HG03108 (cell line): Measurements from ENCODE around the gene EIF3D.

Source experiments
- ATAC-seq: cut with Tn5 transposase; IDR thresholded peaks from one replicate; pipeline ENCODE4 v1.9.1; 2021; ENCODE audit warnings: moderate library complexity; ENCODE audit not compliant: unreplicated experiment

The EIF3D gene

DNA sequence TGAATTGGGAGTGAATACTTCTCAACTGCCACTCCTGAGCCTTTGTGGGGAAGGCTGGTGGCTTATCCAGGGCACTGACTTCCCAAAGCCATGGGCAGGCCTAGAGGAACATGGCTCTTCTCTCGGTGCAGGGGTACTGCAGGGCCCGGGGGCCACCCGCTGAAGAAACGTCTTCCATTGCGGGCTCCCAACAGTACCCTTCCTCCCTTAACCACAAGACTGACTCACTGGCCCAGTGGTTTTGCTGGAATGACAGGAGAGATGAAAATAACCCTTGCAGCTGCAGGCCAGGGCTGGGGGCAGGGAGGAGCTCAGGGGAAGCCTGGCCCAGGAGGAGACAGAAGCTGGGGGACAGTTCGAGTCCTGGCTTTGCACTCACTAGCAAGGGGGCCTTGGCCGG lies 61.0 kb downstream of the EIF3D start:
- ATAC-seq, result no peak

GRCh38 chr22:36467042-36467810 lies 61.7 kb downstream of the EIF3D start:
- no peak for ATAC-seq

DNA sequence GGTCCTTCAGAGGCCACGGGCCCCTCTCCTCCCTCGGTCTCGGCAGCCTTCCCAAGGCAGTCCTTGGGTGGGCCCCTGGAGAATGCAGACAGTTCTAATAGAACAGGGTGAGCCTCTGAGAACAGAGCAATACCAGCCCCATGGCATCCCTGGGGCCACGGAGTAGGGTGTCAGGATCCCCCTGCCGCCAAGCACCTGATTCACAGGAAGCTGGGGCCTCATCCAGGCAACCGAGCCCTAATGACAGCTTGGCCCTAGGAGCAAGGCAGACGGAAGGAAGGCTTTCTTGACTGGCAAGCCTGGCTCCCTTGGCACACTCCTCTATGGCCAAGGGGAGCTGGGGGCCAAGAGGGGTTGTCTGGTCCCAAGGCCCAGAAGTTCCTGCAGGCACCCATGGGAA lies 62.7 kb downstream of the EIF3D start:
- ATAC-seq, result no peak

DNA sequence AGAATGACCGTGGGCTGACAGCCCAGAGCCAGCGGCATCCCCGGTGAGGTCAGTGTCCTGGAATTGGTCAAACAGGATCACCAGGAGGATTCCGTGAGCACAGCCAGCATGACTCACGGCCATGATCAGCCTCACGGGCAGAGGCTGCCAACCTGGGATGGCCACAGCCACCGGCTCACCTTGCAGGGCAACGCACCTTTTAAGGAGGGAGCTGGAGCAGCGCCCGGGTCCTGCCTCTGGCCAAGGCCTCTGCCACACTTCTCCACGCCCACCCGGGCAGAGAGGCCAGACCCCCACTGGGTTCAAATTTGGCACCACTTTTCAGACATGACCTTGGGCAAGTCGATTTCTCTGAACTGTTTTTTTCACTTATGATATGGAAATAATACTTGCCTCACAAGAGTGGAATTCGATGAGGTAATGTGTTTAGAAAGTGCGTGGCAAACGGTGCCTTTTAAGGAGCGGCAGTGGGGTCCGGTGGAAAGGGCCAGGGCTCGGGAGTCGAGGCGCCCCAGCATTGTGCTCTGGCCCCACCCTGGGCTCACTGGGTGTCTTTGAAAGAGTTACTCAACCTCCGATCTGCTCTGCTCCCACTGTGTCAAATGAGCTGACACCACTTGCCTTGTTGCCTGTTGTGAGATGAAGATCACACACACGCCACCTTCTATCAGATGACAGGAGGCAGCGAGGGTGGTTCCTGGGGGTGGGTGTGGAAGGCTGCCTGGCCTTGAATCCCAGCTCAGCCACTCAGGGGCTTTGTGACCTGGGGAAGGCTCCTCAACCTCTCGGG lies 63.5 kb downstream of the EIF3D start:
- no peak for ATAC-seq

DNA sequence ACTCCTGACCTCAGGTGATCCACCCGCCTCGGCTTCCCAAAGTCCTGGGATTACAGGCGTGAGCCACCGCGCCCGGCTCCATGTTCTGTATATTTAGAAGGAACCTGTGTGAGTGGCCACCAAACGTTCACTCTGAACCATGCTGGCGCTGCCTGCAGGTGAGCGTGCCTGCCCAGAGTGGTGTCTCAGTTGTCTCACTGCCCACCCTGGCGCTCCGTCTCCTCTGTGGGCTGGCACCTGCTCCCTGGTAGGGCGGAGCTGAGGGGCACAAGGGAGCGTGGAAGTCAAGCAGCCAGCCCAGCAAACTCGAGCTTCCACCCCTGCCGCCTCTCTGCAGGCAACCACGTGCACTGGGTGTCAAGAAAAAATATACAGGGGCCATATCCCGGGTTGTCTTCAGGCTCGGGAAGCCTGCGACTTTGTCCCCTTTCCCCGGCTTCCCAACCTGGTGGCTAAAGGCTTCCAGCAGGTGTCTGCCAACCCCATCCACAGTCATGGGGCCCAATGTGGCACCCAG lies 64.2 kb downstream of the EIF3D start:
- ATAC-seq, result no peak

GRCh38 chr22:36463783-36464184 lies 65.2 kb downstream of the EIF3D start:
- no peak for ATAC-seq

DNA sequence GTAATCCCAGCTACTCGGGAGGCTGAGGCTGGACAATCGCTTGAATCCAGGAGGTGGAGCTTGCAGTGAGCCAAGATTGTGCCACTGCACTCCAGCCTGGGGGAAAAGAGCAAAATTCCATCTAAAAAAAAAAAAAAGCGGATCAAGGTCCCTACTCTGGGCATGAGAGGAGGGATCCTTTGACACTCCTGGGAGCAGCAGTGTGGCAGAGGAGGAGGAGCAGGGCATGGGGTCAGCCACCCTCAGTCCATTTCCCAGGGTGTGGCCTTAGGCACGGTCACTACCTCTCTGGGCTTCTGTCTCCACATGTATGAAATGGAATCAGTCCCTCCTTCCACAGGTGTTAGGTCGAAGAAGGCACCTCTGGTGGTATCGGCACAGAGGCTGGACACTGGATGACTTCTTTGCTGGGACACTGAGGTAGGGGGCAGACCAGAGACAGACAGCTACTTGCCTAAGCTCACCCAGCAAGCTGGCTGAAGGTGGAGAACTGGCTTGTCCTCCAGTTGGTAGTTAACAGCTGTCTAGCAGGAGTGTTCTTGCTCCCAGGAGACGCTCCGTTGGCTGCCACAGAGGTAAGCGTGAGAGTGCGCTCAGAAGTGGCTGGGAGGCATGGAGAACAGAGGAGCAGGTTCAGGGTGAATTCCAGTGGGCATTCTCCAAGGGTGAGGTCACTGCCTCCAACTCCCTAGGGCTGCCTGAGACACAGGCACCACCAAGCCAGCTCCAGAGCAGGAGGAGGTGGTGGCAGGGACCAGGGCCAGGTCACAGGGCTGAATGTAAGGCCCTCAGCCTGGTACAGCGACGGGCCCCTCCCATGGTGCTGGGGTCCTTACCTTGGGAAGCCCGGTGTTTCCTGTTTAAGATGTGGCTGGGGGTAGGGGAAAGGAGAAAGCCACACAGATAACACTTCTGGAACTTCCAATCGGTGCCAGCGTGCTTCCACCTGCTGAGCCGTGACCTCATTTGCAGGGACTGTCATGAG lies 67.0 kb downstream of the EIF3D start:
- no peak for ATAC-seq
